CD4-positive, alpha-beta T cell treated with Interleukin-4 for 4 hours (primary cell): ENCODE results near the gene HPCAL1.
A peak's percentile ranks its signal among the peaks of the same experiment; 100 is the strongest.

Experiments used
- DNase-seq: peaks from one replicate; pipeline ENCODE4 v3.0.0-alpha.2; 2020

HPCAL1 gene

GRCh38 chr2:10269711-10270610, 32.7 kb upstream of the HPCAL1 start:
- no peak for DNase-seq

- DNase-seq, result no peak
Measured at GRCh38 chr2:10271509-10271908, 31.2 kb upstream of the HPCAL1 start.

GRCh38 chr2:10271946-10272345, 30.8 kb upstream of the HPCAL1 start:
- DNase-seq, result no peak

DNA sequence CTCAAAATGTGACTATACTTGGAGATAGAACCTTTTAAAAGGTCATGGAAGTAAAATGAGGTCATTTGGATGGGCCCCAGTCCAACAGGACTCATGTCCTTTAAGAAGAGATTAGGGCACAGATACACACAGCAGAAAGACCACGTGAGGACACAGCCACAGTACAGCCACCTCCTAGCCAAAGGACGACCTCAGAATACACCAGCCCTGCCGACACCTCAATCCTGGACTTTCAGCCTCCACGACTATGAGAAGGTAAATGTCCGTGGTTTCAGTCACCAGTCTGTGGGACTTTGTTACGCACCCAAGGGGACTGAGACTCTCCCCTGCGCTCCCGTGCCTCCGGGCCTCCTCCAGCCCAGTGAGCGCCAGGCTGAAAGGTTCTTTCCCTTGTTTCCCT, 30.2 kb upstream of the HPCAL1 start:
- DNase-seq, result no peak

- no peak for DNase-seq
Measured at GRCh38 chr2:10273215-10274175, 29.2 kb upstream of the HPCAL1 start.

GRCh38 chr2:10274376-10274775, 28.3 kb upstream of the HPCAL1 start:
- no peak for DNase-seq

- no peak for DNase-seq
Measured at GRCh38 chr2:10274983-10275802, 27.5 kb upstream of the HPCAL1 start.

- DNase-seq, result no peak
Measured at GRCh38 chr2:10276481-10277292, 26.0 kb upstream of the HPCAL1 start.

GRCh38 chr2:10277293-10278028, 25.2 kb upstream of the HPCAL1 start:
- no peak for DNase-seq

- DNase-seq, result peak; percentile 32
Measured at GRCh38 chr2:10278029-10278762, 24.5 kb upstream of the HPCAL1 start.

DNA sequence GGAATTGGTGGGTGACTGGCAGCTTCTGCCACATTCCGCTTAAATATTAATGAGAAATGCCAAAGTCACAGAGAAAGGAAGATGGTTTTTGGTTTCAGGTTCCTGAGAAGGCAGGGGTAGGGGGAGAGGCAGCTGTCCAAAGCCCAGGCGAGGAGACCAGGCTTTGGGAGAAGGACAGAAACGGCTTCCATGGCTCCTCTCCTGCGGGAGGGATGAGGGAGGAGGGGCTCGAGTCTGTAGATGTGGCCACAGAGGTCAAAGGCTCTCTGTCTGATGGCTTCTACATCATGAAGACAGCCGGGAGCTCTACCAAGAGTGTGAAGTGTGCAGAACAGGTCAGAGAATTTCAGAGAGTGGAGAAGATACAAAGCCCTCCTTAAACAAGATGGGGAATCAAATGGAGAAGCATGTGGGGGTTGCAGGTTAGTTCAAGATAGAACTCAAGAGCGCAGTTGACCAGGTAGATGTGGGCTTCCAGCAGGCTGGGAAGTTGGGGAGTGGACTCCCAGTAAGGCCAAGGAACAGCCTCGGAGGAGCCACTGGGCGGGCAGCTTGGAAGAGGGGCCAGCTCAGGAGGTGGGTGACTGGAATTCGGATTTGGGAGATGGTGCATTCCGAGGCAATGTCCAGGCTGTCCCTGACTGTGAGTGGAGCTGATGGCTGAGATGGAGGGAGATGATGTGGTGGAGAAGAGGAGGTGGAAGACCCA, 23.8 kb upstream of the HPCAL1 start:
- DNase-seq, result no peak

- DNase-seq, result no peak
Measured at GRCh38 chr2:10279472-10279870, 23.2 kb upstream of the HPCAL1 start.

- no peak for DNase-seq
Measured at GRCh38 chr2:10279946-10280463, 22.7 kb upstream of the HPCAL1 start.

DNA sequence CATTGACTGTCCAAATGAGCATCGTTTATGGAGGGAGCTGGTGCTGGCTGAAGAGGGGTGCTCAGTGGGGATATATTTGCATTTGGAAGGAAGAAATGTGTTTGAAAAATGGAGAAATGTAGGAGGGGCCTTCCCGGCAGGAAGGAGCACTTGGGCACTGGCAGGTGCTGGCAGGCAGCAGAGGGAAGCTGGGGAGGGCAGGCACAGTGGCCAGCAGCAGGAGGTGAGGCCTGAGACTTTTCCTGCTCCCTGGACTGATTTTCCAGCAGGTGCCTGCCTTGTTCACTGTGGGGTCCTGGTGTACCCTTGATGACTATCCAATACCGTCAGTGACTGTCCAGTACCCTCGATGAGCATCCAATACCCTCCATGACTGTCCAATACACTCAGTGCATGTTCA, 20.8 kb upstream of the HPCAL1 start:
- DNase-seq, result no peak

- DNase-seq, result no peak
Measured at GRCh38 chr2:10282611-10283105, 20.0 kb upstream of the HPCAL1 start.

DNA sequence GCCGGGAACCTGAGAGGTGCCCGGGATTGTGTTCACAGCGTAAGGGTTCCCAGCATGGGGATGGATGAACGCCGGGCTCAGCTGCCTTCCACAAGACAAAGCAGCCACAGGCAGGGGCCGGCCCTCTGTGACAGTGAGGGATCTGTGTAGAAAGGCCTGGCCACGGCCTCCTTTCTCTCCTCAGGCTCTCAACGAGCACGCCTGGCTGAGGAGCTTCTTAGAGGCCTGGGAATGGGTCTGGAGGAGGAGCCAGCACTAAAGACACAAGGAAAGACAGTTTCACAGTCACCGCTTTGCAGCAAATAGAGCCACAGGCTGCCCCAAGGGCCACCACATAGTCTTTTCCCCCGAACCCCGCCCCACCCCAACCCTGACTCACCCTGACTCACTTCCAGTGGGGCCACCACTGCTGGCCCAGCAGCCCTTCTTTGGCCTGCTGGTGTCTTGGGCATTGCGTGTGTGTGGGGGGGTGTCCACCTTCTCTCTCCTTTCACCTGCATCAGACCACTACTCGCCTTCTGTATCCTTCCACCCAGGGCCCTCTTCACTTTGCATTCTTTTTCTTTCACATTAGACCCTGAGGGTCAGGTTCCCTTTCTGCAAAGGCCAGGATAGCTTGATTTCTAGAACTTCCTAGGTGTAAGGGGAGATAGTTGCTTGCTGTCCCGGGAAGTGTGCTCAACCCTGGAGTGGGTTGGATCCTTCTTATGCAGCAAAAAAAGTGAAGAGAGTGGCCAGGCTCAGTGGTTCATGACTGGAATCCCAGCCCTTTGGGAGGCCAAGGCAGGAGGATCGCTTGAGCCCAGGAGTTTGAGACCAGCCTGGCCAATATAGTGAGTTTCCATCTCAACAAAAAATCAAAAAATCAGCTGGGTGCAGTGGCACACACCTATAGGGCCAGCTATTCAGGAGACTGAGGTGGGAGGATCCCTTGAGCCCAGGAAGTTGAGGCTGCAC, 19.3 kb upstream of the HPCAL1 start:
- peak; percentile 16 for DNase-seq

GRCh38 chr2:10284108-10284870, 18.4 kb upstream of the HPCAL1 start:
- no peak for DNase-seq
